Fibroblast of the aortic adventitia (primary cell): ENCODE measurements around the gene TNK1. TPM values are rescaled to one million over a fixed set of nuclear protein-coding genes. Genes with fewer than 3 reads are reported as not detected.

Experiments
- DNase-seq: peaks from one replicate; pipeline ENCODE4 v3.0.0-alpha.2; 2010; ENCODE audit warnings: low read depth
- H3K4me3 ChIP-seq: 2 replicates; pipeline ENCODE4 v1.5.1; 2011; ENCODE audit warnings: low read depth, mild to moderate bottlenecking, control low read depth, low read length, moderate library complexity
- total RNA-seq: library from RNA; depleted of rRNA; stranded (reverse); fragments of >200 nt; gene quantifications from 2 replicates; pipeline ENCODE4 v1.2.3, GENCODE V29; 2012; ENCODE audit warnings: low replicate concordance
- TF ChIP-seq, protein P1 (sequence below): IDR thresholded peaks from 2 replicates; pipeline ENCODE4 v1.5.1; 2011; ENCODE audit warnings: mild to moderate bottlenecking, low read length, control low read depth, inconsistent platforms; ENCODE audit not compliant: insufficient read depth

The TNK1 gene
- total RNA-seq, 1 donor = under 0.01 TPM

DNA sequence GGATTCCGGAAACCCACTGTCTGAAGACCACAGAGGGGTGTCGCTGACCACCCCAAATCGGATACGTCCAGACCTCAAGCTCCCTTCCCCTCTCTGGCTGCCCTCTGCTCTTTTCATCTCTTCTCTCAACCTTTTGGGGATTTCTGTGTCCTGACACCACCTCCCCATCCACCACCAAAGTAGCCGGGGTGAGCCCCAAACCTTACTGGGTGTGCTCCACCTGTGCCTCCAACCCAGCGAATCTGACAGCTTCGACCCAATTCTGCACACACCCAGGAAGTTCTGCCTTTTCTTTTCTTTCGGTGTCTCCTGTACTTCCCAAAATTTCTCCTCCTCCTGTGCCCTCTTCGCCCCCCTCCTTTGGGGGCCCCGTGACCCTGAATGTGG, 28.4 kb upstream of the TNK1 start:
- H3K4me3 ChIP-seq = peak overlapping the region; percentile 88
- no peak for DNase-seq
- TF ChIP-seq, protein P1, sequence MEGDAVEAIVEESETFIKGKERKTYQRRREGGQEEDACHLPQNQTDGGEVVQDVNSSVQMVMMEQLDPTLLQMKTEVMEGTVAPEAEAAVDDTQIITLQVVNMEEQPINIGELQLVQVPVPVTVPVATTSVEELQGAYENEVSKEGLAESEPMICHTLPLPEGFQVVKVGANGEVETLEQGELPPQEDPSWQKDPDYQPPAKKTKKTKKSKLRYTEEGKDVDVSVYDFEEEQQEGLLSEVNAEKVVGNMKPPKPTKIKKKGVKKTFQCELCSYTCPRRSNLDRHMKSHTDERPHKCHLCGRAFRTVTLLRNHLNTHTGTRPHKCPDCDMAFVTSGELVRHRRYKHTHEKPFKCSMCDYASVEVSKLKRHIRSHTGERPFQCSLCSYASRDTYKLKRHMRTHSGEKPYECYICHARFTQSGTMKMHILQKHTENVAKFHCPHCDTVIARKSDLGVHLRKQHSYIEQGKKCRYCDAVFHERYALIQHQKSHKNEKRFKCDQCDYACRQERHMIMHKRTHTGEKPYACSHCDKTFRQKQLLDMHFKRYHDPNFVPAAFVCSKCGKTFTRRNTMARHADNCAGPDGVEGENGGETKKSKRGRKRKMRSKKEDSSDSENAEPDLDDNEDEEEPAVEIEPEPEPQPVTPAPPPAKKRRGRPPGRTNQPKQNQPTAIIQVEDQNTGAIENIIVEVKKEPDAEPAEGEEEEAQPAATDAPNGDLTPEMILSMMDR = peak; percentile 75

GRCh38 chr17:7352910-7353635, 27.8 kb upstream of the TNK1 start:
- DNase-seq = no peak
- TF ChIP-seq, protein P1 = no peak
- peak overlapping the region; percentile 88 for H3K4me3 ChIP-seq

DNA sequence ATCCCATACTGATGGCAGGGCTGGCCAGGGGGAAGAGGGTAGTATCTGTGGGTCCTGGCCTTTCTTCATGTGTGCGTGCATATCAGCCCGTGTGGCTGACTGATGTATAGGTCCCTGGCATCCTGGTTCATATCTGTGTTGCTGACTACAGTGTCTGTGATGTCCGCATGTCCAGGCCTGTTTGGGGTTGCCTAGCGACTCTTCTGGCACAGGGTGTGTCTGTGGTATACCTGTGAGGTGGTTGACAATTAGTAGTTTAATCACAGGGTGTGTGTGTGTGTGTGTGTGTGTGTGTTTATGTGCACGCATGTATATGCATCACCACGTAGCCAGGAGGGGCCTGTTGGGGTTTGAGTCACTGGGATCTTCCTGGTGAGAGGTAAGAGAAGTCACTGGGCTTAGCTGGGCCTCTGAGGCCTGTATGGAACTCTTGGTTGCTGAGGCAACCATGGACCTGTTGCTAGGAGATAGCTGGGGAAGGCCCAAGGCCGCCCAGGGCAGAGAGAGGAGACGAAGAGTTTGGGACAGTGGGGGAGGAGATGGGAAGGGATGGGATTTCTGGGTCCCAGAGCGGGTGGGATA, 26.5 kb upstream of the TNK1 start:
- DNase-seq = peak; percentile 36

GRCh38 chr17:7355053-7355452, 25.8 kb upstream of the TNK1 start, which contains the start of gene TMEM95:
Gene TMEM95, plus strand, starts transcription at chr17:7355156. Its CDS starts 49 bp downstream, at chr17:7355205.
- TF ChIP-seq, protein P1 = no peak
- peak within 1 kb of the TSS; percentile 88 for H3K4me3 ChIP-seq
- peak; percentile 37 for DNase-seq

More for the DNA sequence above, 26.5 kb upstream of the TNK1 start:
- H3K4me3 ChIP-seq = peak overlapping the region; percentile 88
- TF ChIP-seq, protein P1 = no peak

- TF ChIP-seq, protein P1 = no peak
- H3K4me3 ChIP-seq = no peak overlapping the region
- DNase-seq = no peak
These were observed 25.3 kb upstream of the TNK1 start for GRCh38 chr17:7355573-7355972.

GRCh38 chr17:7356072-7356549, 24.8 kb upstream of the TNK1 start:
- TF ChIP-seq, protein P1 = peak; percentile 84
- no peak overlapping the region for H3K4me3 ChIP-seq
- peak; percentile 66 for DNase-seq
